Measurements from ENCODE around the gene TTLL10. TPM values are rescaled to one million over a fixed set of nuclear protein-coding genes. Genes with fewer than 3 reads are reported as not detected.

TTLL10 gene
- total and polyA plus RNA-seq, 5 donors from 2014 or later = not detected

GRCh38 chr1:1178794-1179331 lies 5.2 kb downstream of the TTLL10 start:
- Histone ChIP-seq H3K27me3 (ENCODE audit: control insufficient read depth, insufficient read depth, low read length) (no peaks in the 10 kb centered on the region), H3K9me3 (ENCODE audit: control insufficient read depth in 2 of 2, low read length in 2 of 2) (no peaks in the 10 kb centered on the region), H3K36me3 (ENCODE audit: control insufficient read depth, insufficient read depth, low read length) (no peaks in the 10 kb centered on the region), H3K4me3 (ENCODE audit: low read depth, low read length) (no peak overlapping the region), H3K4me1 (ENCODE audit: control insufficient read depth, insufficient read depth, low read length, poor library complexity, severe bottlenecking) (peaks cover 12% of the 10 kb centered on the region), H3K27ac (ENCODE audit: insufficient read depth, low read length, poor library complexity, severe bottlenecking) (no peak overlapping the region)
- H3K27ac Mint-ChIP-seq = no peak overlapping the region
- no peak overlapping the region for H3K4me3 Mint-ChIP-seq
- H3K4me1 Mint-ChIP-seq = peaks cover 0 to 13% (median 0%) of the 10 kb centered on the region in 4 donors
- DNase-seq (no peak), ATAC-seq (ENCODE audit: low read depth in 2 of 2) (no peak)
- no peaks in the 10 kb centered on the region for H3K36me3 Mint-ChIP-seq
- H3K9me3 Mint-ChIP-seq = peaks cover 0 to 2% (median 0%) of the 10 kb centered on the region in 7 donors
- peaks cover 11% of the 10 kb centered on the region for H3K27me3 Mint-ChIP-seq

- Histone ChIP-seq H3K27ac (ENCODE audit: insufficient read depth, low read length, poor library complexity, severe bottlenecking) (no peak overlapping the region), H3K27me3 (ENCODE audit: control insufficient read depth, insufficient read depth, low read length) (no peaks in the 10 kb centered on the region), H3K9me3 (ENCODE audit: control insufficient read depth in 2 of 2, low read length in 2 of 2) (no peaks in the 10 kb centered on the region), H3K4me3 (ENCODE audit: low read depth, low read length) (no peak overlapping the region), H3K36me3 (ENCODE audit: control insufficient read depth, insufficient read depth, low read length) (no peaks in the 10 kb centered on the region), H3K4me1 (ENCODE audit: control insufficient read depth, insufficient read depth, low read length, poor library complexity, severe bottlenecking) (peaks cover 6% of the 10 kb centered on the region)
- peaks cover 0 to 2% (median 0%) of the 10 kb centered on the region in 7 donors for H3K9me3 Mint-ChIP-seq
- peaks cover 11% of the 10 kb centered on the region for H3K27me3 Mint-ChIP-seq
- peaks cover 0 to 11% (median 0%) of the 10 kb centered on the region in 4 donors for H3K4me1 Mint-ChIP-seq
- ATAC-seq (ENCODE audit: low read depth in 2 of 2) (no peak), DNase-seq (no peak)
- H3K27ac Mint-ChIP-seq = no peak overlapping the region
- no peaks in the 10 kb centered on the region for H3K36me3 Mint-ChIP-seq
- no peak overlapping the region for H3K4me3 Mint-ChIP-seq
Measured at GRCh38 chr1:1179346-1179982, 5.8 kb downstream of the TTLL10 start.

DNA sequence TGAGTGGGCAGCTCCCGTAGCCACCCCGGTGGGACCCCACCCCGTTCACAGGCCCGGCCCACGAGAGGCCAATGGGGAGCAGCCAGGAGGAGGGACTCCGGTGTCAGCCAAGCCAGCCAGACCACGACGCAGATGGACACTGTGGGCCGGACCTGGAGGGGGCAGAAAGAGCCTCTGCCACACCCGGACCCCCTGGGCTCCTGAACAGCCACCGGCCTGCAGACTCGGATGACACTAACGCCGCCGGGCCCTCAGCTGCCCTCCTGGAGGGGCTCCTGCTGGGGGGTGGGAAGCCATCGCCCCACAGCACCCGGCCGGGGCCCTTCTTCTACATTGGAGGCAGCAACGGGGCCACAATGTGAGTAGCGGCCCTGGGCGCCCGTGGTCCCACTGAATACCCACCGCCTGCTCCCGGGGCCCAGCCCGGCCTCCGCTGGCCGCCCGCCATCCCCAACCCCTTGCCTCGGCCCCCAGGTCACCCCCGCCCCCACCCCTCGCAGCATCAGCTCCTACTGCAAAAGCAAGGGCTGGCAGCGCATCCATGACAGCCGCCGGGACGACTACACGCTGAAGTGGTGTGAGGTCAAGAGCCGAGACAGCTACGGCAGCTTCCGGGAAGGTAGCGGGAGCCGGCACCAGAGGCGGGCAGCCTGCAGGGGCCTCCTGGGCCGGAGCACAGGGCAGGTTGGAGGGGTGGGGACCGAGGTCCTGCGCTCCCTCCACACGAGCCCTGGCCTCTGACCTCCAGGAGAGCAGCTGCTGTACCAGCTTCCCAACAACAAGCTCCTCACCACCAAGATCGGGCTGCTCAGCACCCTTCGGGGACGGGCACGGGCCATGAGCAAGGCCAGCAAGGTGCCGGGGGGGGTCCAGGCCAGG lies 6.5 kb downstream of the TTLL10 start:
- DNase-seq (peak in 1 of 3 donors; percentile 1), ATAC-seq (ENCODE audit: low read depth in 2 of 2) (no peak)
- peaks cover 0 to 10% (median 0%) of the 10 kb centered on the region in 4 donors for H3K4me1 Mint-ChIP-seq
- peaks cover 11% of the 10 kb centered on the region for H3K27me3 Mint-ChIP-seq
- H3K36me3 Mint-ChIP-seq = no peaks in the 10 kb centered on the region
- no peaks in the 10 kb centered on the region for H3K36me3 ChIP-seq (ENCODE audit: control insufficient read depth, insufficient read depth, low read length)
- H3K4me1 ChIP-seq (ENCODE audit: control insufficient read depth, insufficient read depth, low read length, poor library complexity, severe bottlenecking) = peaks cover 6% of the 10 kb centered on the region
- no peaks in the 10 kb centered on the region for H3K27me3 ChIP-seq (ENCODE audit: control insufficient read depth, insufficient read depth, low read length)
- H3K27ac ChIP-seq (ENCODE audit: insufficient read depth, low read length, poor library complexity, severe bottlenecking) = no peak overlapping the region
- H3K9me3 ChIP-seq (ENCODE audit: control insufficient read depth in 2 of 2, low read length in 2 of 2) = no peaks in the 10 kb centered on the region
- no peak overlapping the region for H3K27ac Mint-ChIP-seq
- H3K9me3 Mint-ChIP-seq = peaks cover 0 to 2% (median 0%) of the 10 kb centered on the region in 7 donors
- no peak overlapping the region for H3K4me3 Mint-ChIP-seq
- H3K4me3 ChIP-seq (ENCODE audit: low read depth, low read length) = no peak overlapping the region

- ATAC-seq (ENCODE audit: low read depth in 2 of 2) = no peak
- peak overlapping the region in 2 of 3 donors; percentile 4 to 71 for H3K27ac Mint-ChIP-seq
- H3K9me3 Mint-ChIP-seq = peaks cover 0 to 3% (median 0%) of the 10 kb centered on the region in 7 donors
- Histone ChIP-seq H3K9me3 (ENCODE audit: control insufficient read depth in 2 of 2, low read length in 2 of 2) (no peaks in the 10 kb centered on the region), H3K27me3 (ENCODE audit: control insufficient read depth, insufficient read depth, low read length) (no peaks in the 10 kb centered on the region), H3K27ac (ENCODE audit: insufficient read depth, low read length, poor library complexity, severe bottlenecking) (no peak overlapping the region), H3K36me3 (ENCODE audit: control insufficient read depth, insufficient read depth, low read length) (no peaks in the 10 kb centered on the region), H3K4me3 (ENCODE audit: low read depth, low read length) (no peak overlapping the region), H3K4me1 (ENCODE audit: control insufficient read depth, insufficient read depth, low read length, poor library complexity, severe bottlenecking) (peaks cover 6% of the 10 kb centered on the region)
- peaks cover 10% of the 10 kb centered on the region for H3K27me3 Mint-ChIP-seq
- no peaks in the 10 kb centered on the region for H3K36me3 Mint-ChIP-seq
- peak in 1 of 3 donors; percentile 0 for DNase-seq
- H3K4me3 Mint-ChIP-seq = peak overlapping the region in 1 of 4 donors; percentile 52
- peaks cover 0 to 5% (median 0%) of the 10 kb centered on the region in 4 donors for H3K4me1 Mint-ChIP-seq
Measured at GRCh38 chr1:1181129-1181937, 7.7 kb downstream of the TTLL10 start.

DNA sequence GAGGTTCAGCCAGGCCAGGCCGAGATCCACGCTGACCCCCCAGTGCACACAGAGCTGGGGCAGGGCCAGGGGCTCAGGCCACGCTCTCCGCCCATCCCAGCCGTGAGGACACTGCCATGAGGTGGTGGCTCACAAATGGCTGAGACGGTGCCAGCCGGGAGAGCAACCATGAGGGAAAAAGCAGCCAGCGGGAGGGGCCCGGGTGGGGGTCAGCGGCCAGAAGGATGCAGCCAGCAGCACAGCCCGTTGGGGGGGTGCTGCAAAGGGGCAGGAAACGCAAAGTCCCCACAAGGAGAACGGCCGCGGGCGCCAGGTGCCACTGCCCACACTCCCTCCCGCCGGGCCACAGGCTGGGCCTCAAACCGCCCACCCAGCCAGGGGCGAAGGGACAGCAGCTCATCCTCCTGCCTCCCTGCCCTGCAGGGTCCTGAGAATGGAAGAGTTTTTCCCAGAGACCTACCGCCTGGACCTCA lies 8.3 kb downstream of the TTLL10 start:
- no peaks in the 10 kb centered on the region for H3K36me3 Mint-ChIP-seq

DNA sequence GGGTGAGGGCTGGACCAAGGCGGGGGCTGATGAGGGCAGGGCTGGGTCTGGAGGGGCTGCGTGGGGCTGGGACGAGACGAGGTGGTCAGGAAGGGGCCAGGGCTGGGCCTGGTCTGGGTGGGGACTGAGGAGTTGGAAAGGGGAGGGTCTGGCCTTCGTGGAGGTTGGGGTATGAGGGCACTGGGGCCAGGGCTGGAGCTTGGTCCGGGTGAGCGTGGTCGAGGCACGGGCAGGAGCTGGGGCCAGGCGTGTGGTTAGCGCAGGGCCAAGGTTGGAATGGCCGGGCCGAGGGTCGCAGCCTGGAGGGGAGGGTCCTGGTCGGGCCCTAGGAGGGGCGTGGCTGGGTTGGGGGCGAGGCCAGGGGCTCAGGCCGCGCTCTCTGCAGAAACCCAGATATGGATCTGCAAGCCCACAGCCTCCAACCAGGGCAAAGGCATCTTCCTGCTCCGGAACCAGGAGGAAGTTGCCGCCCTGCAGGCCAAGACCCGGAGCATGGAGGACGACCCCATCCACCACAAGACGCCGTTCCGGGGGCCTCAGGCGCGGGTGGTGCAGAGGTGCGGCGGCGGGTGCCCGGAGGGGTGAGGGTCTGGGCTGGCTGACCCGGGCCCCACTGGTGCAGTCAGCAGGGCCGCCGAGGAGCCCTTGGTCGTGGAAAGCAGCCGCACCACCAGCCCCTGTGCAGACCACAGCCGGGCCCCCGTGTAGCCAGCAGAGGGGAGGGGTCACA lies 9.0 kb downstream of the TTLL10 start:
- Mint-ChIP-seq H3K9me3 (peaks cover 0 to 3% (median 0%) of the 10 kb centered on the region in 7 donors), H3K27ac (no peak overlapping the region), H3K27me3 (peaks cover 7% of the 10 kb centered on the region), H3K36me3 (no peaks in the 10 kb centered on the region), H3K4me3 (no peak overlapping the region), H3K4me1 (peaks cover 0 to 5% (median 0%) of the 10 kb centered on the region in 4 donors)
- Histone ChIP-seq H3K9me3 (ENCODE audit: control insufficient read depth in 2 of 2, low read length in 2 of 2) (no peaks in the 10 kb centered on the region), H3K27me3 (ENCODE audit: control insufficient read depth, insufficient read depth, low read length) (no peaks in the 10 kb centered on the region), H3K36me3 (ENCODE audit: control insufficient read depth, insufficient read depth, low read length) (no peaks in the 10 kb centered on the region), H3K27ac (ENCODE audit: insufficient read depth, low read length, poor library complexity, severe bottlenecking) (no peak overlapping the region), H3K4me3 (ENCODE audit: low read depth, low read length) (no peak overlapping the region), H3K4me1 (ENCODE audit: control insufficient read depth, insufficient read depth, low read length, poor library complexity, severe bottlenecking) (peaks cover 6% of the 10 kb centered on the region)
- ATAC-seq (ENCODE audit: low read depth in 2 of 2) = no peak
- peak in 1 of 3 donors; percentile 1 for DNase-seq

More for the DNA sequence above, 8.3 kb downstream of the TTLL10 start:
- no peak overlapping the region for H3K4me3 ChIP-seq (ENCODE audit: low read depth, low read length)
- H3K36me3 ChIP-seq (ENCODE audit: control insufficient read depth, insufficient read depth, low read length) = no peaks in the 10 kb centered on the region
- H3K27ac Mint-ChIP-seq = no peak overlapping the region
- no peak overlapping the region for H3K4me3 Mint-ChIP-seq
- no peaks in the 10 kb centered on the region for H3K27me3 ChIP-seq (ENCODE audit: control insufficient read depth, insufficient read depth, low read length)
- ATAC-seq (ENCODE audit: low read depth in 2 of 2) (no peak), DNase-seq (no peak)
- peaks cover 6% of the 10 kb centered on the region for H3K4me1 ChIP-seq (ENCODE audit: control insufficient read depth, insufficient read depth, low read length, poor library complexity, severe bottlenecking)
- H3K27ac ChIP-seq (ENCODE audit: insufficient read depth, low read length, poor library complexity, severe bottlenecking) = no peak overlapping the region
- H3K27me3 Mint-ChIP-seq = peaks cover 10% of the 10 kb centered on the region
- peaks cover 0 to 3% (median 0%) of the 10 kb centered on the region in 7 donors for H3K9me3 Mint-ChIP-seq
- no peaks in the 10 kb centered on the region for H3K9me3 ChIP-seq (ENCODE audit: control insufficient read depth in 2 of 2, low read length in 2 of 2)
- peaks cover 0 to 5% (median 0%) of the 10 kb centered on the region in 4 donors for H3K4me1 Mint-ChIP-seq
